GM18502 (cell line): ENCODE measurements around the gene ZNF594.
"Not testable (repeated sequence)": the region's sequence is repeated elsewhere in the genome, so short reads cannot be mapped to it uniquely, and the experiment has no call there.

Experiments
- ATAC-seq: cut with Tn5 transposase; IDR thresholded peaks from one replicate; pipeline ENCODE4 v1.9.1; 2021; ENCODE audit warnings: mild to moderate bottlenecking; ENCODE audit not compliant: unreplicated experiment, poor library complexity

Gene ZNF594

DNA sequence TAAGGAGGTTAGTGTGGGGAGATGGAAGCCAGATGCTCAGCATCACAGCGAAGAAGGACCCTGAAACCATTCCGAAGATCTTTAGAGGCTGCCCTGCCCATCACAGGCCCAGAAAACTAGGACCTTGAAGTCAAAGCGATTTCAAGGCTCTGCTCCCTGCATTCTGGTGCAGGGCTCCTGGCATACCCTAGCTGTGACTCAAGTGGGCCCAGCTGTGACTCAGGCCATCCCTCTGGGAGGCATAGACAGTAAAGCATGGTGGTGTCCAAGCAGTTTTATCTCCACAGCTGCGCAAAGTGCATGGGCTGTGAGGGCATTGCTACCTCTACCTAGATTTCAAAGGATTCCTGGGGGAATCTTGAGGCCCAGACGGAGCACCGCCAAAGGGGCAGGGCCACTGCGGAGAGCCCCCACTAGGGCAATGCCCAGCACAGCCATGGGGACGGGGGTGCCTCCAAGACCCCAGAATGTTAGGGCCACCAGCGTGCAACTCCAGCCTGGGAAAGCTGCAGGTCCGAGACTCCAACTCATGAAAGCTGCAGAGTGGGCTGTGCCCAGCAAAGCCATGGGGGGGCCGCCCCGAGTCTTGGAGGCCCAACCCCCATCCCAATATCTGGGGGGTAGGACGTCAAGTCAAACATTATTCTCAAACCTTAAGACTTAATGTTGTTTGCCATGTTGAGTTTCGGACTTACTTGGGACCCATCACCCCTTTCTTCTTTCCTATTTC lies 11.7 kb upstream of the ZNF594 start:
- no peak for ATAC-seq

DNA sequence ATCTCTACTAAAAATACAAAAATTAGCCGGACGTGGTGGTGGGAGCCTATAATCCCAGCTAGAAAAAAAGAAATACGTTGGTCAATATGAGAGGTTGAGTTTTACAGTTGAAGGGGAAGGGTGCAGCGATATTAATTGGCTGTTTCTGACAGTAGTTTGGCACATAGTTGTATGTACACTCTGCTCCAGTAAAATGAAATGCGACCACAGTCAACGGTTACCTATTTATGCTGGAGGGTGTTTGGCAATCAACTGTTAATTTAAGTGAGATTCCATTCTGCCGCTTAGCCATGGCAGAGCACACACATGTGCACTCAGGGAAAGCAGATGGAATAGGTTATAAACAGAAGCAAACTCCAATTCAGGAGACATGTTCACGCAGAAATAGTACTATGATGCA lies 9.3 kb upstream of the ZNF594 start:
- no peak for ATAC-seq

- no peak for ATAC-seq
Observed at GRCh38 chr17:5200360-5200759, 8.7 kb upstream of the ZNF594 start.

DNA sequence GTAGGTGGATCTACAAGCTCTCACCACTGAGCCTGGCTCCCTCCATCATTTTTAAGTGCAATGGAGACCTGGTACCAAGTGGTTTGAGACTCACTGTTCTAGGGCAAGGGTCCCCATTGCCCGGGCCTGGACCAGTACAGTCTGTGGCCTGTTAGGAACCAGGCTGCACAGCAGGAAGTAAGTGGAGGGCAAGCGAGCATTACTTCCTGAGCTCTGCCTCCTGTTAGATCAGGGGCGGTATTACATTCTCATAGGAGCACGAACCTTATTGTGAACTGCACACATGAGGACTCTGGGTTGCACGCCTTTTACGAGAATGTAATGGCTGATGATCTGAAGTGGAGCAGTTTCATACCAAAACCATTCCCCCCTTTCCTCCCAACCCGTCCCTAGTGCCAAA lies 6.8 kb upstream of the ZNF594 start:
- ATAC-seq, result no peak

DNA sequence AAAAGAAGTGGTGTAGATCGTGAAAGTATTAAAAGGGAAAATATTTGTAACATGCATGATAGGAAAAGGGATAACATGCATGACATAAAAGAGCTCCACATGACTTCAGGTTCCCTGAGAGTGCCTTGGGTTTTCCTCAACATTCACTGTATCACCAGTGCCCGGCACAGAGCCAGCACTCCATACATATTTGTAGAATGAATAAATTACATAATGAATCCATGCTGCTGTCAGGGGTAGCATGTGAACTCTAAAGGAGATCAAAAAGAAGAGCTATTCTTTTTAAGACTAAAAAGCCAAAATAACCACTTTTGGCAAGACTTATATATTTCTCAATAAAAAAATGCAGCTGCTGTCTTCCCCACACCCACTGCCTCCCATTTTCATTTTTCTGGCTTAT lies 2.7 kb upstream of the ZNF594 start:
- ATAC-seq, result no peak

DNA sequence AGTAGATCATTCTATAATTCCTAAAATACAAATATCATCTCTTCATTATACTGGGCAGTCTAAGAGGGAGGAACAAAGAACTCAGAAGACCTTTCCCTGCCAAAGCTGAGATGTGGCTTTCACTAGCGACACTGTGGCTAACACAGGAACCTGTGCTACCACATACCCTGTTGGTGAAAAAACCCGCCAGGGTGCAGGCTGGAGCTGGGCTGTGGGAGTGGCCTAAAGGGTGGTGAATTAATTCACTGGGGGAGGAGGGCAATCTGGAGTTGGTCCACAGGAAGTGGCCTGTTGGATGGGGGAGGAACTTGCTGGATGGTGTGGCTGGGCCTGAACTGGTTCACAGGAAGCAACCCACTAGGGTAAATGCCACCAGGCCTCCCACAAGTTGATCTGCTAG lies 7.4 kb downstream of the ZNF594 start:
- no peak for ATAC-seq

DNA sequence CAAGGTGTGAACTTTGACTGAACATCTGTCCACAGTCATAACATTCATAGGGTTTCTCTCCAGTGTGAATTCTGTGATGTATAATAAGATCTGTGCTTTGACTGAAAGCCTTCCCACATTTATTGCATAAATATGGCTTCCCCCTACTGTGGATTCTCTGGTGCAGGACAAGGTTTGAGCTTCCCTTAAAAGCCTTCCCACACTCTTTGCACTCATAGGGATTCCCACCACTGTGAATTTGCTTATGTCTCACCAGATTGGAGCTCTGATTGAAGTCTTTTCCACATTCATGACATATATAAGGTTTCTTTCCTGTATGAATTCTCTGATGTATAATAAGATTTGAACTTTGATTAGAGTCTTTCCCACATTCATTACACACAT lies 8.3 kb downstream of the ZNF594 start:
- no peak for ATAC-seq

DNA sequence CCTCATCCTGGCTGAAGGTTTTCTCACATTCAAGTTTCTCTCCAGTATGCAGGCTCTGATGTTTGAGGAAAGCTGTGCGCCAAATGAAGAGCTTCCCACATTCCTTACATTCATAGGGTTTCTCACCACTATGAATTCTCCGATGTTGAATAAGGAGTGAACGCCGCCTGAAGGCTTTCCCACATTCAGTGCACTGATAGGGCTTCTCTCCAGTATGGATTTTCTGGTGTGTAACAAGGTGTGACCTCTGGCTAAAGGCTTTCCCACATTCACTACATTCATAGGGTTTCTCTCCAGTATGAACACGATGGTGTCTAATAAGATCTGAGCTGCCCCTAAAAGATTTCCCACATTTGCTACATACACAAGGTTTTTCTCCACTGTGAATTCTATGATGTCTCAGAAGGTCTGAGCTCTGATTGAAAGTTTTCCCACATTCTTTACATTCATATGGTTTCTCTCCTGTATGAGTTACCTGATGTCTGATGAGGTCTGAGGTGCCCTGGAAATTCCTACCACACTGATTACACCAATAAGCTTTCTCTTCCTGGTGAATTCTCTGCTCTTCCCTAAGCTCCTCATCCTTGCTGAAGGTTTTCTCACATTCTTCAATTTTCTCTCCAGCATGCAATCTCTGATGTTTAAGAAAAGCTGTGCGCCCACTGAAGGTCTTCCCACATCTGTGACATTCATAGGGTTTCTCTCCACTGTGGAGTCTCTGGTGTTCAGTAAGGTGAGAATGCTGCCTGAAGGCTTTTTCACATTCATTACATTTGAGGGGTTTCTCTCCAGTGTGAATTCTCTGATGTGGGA lies 8.9 kb downstream of the ZNF594 start:
- no peak for ATAC-seq

DNA sequence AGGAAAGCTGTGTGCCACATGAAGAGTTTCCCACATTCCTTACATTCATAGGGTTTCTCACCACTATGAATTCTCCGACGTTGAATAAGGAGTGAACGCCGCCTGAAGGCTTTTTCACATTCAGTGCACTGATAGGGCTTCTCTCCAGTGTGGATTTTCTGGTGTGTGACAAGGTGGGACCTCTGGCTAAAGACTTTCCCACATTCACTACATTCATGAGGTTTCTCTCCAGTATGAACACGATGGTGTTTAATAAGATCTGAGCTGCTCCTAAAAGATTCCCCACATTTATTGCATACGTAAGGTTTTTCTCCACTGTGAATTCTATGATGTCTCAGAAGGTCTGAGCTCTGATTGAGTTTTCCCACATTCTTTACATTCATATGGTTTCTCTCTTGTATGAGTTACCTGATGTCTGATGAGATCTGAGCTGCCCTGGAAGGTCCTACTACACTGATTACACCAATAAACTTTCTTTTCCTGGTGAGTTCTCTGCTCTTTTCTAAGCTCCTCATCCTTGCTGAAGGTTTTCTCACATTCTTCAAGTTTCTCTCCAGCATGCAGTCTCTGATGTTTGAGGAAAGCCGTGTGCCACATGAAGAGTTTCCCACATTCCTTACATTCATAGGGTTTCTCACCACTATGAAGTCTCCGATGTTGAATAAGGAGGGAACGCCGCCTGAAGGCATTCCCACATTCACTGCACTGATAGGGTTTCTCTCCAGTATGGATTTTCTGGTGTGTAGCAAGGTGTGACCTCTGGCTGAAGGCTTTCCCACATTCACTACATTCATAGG lies 10.0 kb downstream of the ZNF594 start:
- no peak for ATAC-seq

DNA sequence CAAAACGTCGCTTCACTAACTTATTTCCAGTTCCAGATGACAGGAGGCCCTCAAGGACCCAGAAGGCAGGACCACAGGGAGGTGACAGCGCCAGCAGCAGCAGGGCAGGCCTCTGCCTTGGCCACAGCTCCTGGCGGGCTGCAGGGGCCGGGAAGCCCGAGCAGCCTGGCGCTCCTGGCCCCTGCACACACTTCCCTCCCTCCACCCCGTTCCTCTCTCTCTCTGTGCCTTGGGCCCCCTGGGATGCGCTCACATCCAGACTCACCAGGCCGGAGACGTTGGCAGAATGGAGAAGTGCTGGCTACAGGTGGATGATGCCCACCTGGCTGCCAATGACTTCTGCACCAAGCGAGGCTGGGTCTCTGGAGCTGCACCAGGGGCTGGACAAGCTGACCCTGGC lies 12.7 kb downstream of the ZNF594 start:
- no peak for ATAC-seq

DNA sequence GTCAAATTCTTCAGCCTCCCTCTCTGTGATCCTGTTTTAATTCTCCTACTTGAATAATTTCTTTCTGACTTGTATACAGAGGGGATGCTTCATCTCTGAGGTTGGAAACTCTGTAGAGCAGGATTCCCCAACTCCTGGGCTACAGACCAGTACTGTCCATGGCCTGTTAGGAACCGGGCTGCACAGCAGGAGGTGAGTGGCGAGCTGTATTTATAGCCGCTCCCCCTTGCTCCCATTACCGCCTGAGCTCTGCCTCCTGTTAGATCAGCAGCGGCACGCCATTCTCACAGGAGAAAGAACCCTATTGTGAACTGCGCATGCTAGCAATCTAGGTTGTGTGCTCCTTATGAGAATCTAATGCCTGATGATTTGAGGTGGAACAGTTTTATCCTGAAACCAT lies 16.6 kb downstream of the ZNF594 start:
- not testable (repeated sequence) for ATAC-seq

DNA sequence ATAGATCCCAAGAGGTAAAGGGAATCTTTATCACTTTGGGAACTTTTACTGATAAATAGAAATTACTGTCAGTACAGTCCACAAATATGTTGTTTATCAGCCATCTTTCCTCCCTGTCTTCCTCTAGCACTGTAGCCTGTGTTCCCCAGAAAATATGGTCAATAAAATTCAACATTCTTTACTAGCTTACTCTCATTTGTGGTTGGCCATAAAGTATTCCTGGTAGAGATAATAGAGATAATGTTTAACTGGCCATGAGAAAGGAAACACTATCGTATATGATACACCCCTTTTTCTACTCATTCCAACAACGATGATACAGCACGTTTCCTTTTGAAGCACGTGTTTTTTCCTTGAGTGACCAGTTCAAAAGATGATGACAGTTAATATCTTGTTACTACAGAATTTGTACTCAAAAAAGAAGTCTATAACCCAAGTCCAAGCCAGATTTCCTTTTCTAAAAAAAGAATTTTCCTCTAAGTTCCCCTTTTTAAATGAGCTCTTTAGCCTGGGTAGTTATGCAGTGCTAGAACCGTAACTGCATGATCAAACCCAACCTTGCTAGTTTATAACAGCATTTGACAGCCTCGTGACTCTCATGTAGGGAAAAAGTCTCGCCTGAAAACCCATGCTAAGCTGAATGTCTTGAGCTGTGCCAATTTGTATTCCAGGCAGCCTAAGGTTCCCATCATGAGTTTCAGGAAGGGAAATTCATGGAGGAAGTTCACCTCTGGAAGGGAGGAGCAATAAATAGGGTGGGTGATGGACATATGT lies 25.7 kb downstream of the ZNF594 start:
- not testable (repeated sequence) for ATAC-seq

GRCh38 chr17:5164436-5164835 lies 27.2 kb downstream of the ZNF594 start:
- no peak for ATAC-seq

- not testable (repeated sequence) for ATAC-seq
Observed at GRCh38 chr17:5161793-5162192, 29.9 kb downstream of the ZNF594 start.

DNA sequence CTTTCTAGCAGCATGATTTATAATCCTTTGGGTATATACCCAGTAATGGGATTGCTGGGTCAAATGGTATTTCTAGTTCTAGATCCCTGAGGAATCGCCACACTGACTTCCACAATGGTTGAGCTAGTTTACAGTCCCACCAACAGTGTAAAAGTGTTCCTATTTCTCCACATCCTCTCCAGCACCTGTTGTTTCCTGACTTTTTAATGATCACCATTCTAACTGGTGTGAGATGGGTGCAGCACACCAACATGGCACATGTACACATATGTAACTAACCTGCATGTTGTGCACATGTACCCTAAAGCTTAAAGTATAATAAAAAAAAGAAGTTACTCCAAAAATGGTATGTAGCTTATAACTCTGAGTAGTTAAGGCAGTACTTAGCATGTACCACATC lies 31.0 kb downstream of the ZNF594 start:
- ATAC-seq, result not testable (repeated sequence)

DNA sequence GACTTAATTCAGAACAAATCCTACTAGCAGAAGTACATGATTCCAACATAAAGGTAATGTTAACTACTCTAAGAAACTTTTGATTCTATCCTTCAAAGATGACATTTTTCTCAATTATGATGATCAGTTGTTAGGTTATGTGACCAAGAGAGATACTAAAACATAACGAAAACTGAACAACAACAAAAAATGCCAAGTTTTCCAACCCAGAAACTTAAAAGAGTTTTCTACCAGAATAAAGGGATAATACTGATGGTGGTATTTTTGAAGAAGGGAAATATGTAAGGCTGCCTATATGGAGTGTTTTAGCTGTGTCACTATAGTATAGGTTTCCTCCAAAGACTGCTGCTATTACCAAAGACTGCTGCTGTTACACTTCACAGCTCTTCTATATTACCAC lies 45.5 kb downstream of the ZNF594 start:
- ATAC-seq, result not testable (repeated sequence)

GRCh38 chr17:5142877-5143276 lies 48.8 kb downstream of the ZNF594 start:
- ATAC-seq, result not testable (repeated sequence)

GRCh38 chr17:5139458-5139732 lies 52.3 kb downstream of the ZNF594 start:
- ATAC-seq, result no peak

- ATAC-seq, result no peak
Observed at GRCh38 chr17:5138616-5139457, 52.8 kb downstream of the ZNF594 start.

- ATAC-seq, result not testable (repeated sequence)
Observed at GRCh38 chr17:5138198-5138544, 53.5 kb downstream of the ZNF594 start.
